GM12878 (cell line): ENCODE data around the gene ANKMY1. TPM values are rescaled to one million over a fixed set of nuclear protein-coding genes. Genes with fewer than 3 reads are reported as not detected.

Source experiments
- ATAC-seq: fragments of 200-7000 bp; cut with Tn5 transposase; 3 replicates; pipeline ENCODE4 v1.9.1; 2020; ENCODE audit warnings: mild to moderate bottlenecking, moderate library complexity
- BruUV-seq: library from RNA; stranded (reverse); fragments of 400-500 nt; replicated peaks from 2 replicates; lab custom pipeline; 2021; lab: Mats Ljungman, UMichigan
- CTCF ChIA-PET: fragments of 300-600 bp; sonication (Branson Sonifier 250); formaldehyde crosslinking; extraction: SDS; loops from one replicate; lab custom pipeline; 2021; ENCODE audit warnings: inconsistent platforms; lab: Yijun Ruan, JAX
- POLR2A ChIA-PET: fragments of 350-600 bp; formaldehyde crosslinking; extraction: SDS; loops from one replicate; lab custom pipeline; 2021; ENCODE audit warnings: inconsistent platforms; lab: Charles Lee
- RAD21 ChIA-PET: fragments of 300-600 bp; sonication (Branson Sonifier 250); formaldehyde crosslinking; loops from one replicate; lab custom pipeline; 2023; ENCODE audit warnings: antibody characterized with exemption; ENCODE audit not compliant: unreplicated experiment; lab: Charles Lee
- SMC1A ChIA-PET: fragments of 300-600 bp; sonication (Branson Sonifier 250); formaldehyde crosslinking; loops from one replicate; lab custom pipeline; 2023; ENCODE audit not compliant: unreplicated experiment, uncharacterized antibody; lab: Charles Lee
- DNase-seq: peaks from one replicate; pipeline ENCODE4 v3.0.0-alpha.2; 2011; ENCODE audit warnings: low read depth, low spot score
- FAIRE-seq: peaks from 3 replicates; lab custom pipeline; 2011; peaks lifted over from hg19 to GRCh38; lab: Jason Lieb, UNC
- H2AFZ ChIP-seq: 2 replicates; pipeline ENCODE4 v1.6.0; 2011; ENCODE audit warnings: low read depth, low read length, control low read depth; ENCODE audit not compliant: control insufficient read depth
- H3K27ac ChIP-seq: 2 replicates; pipeline ENCODE4 v1.5.1; 2011; ENCODE audit warnings: control low read depth; ENCODE audit not compliant: control insufficient read depth, insufficient read depth
- H3K27me3 ChIP-seq, 2 experiments: replicated peaks in 1 of 2; 2 replicates each; pipeline versions ENCODE4 v1.6.0 to v1.6.1; 2011; ENCODE audit warnings: low read length in 1 of 2; ENCODE audit not compliant: control insufficient read depth in 2 of 2, insufficient read depth in 2 of 2
- H3K36me3 ChIP-seq, 2 experiments: 2 replicates each; pipeline ENCODE4 v1.5.1; 2011; ENCODE audit warnings: low read length in 1 of 2; ENCODE audit not compliant: control insufficient read depth in 2 of 2, insufficient read depth in 2 of 2
- H3K4me1 ChIP-seq: 2 replicates; pipeline ENCODE4 v1.6.1; 2011; ENCODE audit warnings: mild to moderate bottlenecking, low read length, moderate library complexity, mixed read lengths; ENCODE audit not compliant: control insufficient read depth, insufficient read depth
- H3K4me2 ChIP-seq: 2 replicates; pipeline ENCODE4 v1.6.0; 2011; ENCODE audit warnings: control low read depth; ENCODE audit not compliant: control insufficient read depth, insufficient read depth
- H3K4me3 ChIP-seq: fragments of 200-600 bp; sonication (generic); 2 replicates; pipeline ENCODE4 v1.5.1; 2016
- H3K79me2 ChIP-seq: 2 replicates; pipeline ENCODE4 v1.6.0; 2011; ENCODE audit warnings: low read length; ENCODE audit not compliant: control insufficient read depth, insufficient read depth
- H3K9ac ChIP-seq: 2 replicates; pipeline ENCODE4 v1.8.0; 2011; ENCODE audit warnings: low read length, control low read depth, mixed read lengths; ENCODE audit not compliant: control insufficient read depth, insufficient read depth
- H3K9me3 ChIP-seq: replicated peaks from 3 replicates; pipeline ENCODE4 v1.5.1; 2011; ENCODE audit warnings: mild to moderate bottlenecking, low read length; ENCODE audit not compliant: control insufficient read depth, insufficient read depth
- H4K20me1 ChIP-seq: 2 replicates; pipeline ENCODE4 v1.6.0; 2011; ENCODE audit not compliant: control insufficient read depth, insufficient read depth
- PRDM15 ChIP-seq: fragments of 450-650 bp; formaldehyde crosslinking; IDR thresholded peaks from 2 replicates; pipeline ENCODE4 v1.4.0; 2020; ENCODE audit warnings: mild to moderate bottlenecking, moderate library complexity
- ZBTB11 ChIP-seq: fragments of 450-650 bp; formaldehyde crosslinking; IDR thresholded peaks from 2 replicates; pipeline ENCODE4 v1.5.0; 2022; ENCODE audit warnings: mild to moderate bottlenecking, missing genetic modification characterization
- WGBS: methylation state at CpG from one replicate; pipeline ENCODE4 v1.1.6; 2016; ENCODE audit warnings: low lambda C conversion rate; ENCODE audit not compliant: insufficient replicate concordance, insufficient coverage; ENCODE audit errors: missing lambda C conversion rate; 5-methylcytosine and 5-hydroxymethylcytosine counted together
- in situ Hi-C: fragments of 300-500 bp; cut with MboI; formaldehyde crosslinking; loops from 9 replicates; pipeline ENCODE4 v1.14.3; 2018; ENCODE audit warnings: mixed read lengths
- intact Hi-C: fragments of 100-400 bp; cut with micrococcal nuclease; formaldehyde crosslinking; loops from one replicate; pipeline ENCODE4 v1.14.2; 2022; ENCODE audit not compliant: unreplicated experiment
- polyA plus RNA-seq, 11 experiments: library from polyadenylated mRNA; depleted of rRNA in 4 of 11; unstranded in 6 of 11; stranded (reverse) in 5 of 11; fragments of >200 nt; fragmentation: Nextera tagmentation in 4 of 11; fragmentation: Illumina TruSeq in 1 of 11; extraction: Ambion mirVana in 4 of 11; extraction: Trizol in 1 of 11; gene quantifications; 1 replicate in 1 of 11; 2 replicates in 10 of 11; pipeline versions ENCODE4 v1.2.1 to v1.2.3, GENCODE V29; 2011 to 2016; ENCODE audit warnings: inconsistent platforms in 2 of 11, missing spikeins in 2 of 11, low read depth in 1 of 11
- total RNA-seq, 4 experiments: library from RNA; depleted of rRNA in 3 of 4; stranded (reverse); fragments of >200 nt in 3 of 4; fragmentation: Illumina TruSeq in 1 of 4; extraction: Trizol in 1 of 4; gene quantifications; 2 replicates each; pipeline versions ENCODE4 v1.2.1 to v1.2.3, GENCODE V29; 2013 to 2021

Gene ANKMY1
- total and polyA plus RNA-seq, 10 of the 15 experiments (the other 5 are each of a cell fraction or from before 2014, with no cell fraction given): 1.1 to 15.3 (median 11.1) TPM

GRCh38 chr2:240519396-240520129, 38.2 kb downstream of the ANKMY1 start:
- no peak for FAIRE-seq

More at GRCh38 chr2:240519396-240520129, 38.2 kb downstream of the ANKMY1 start:
- Histone ChIP-seq H4K20me1 (no peaks in the 10 kb centered on the region), H3K4me3 (no peak overlapping the region), H3K9me3 (no peaks in the 10 kb centered on the region; the same call in 2 of the 3 replicates), H3K36me3 (no peaks in the 10 kb centered on the region), H3K9ac (no peak overlapping the region), H2AFZ (no peak overlapping the region), H3K27me3 (no peaks in the 10 kb centered on the region), H3K4me2 (no peak overlapping the region), H3K79me2 (no peaks in the 10 kb centered on the region), H3K4me1 (peaks cover 4% of the 10 kb centered on the region), H3K27ac (no peak overlapping the region)
- 82% methylated on average over 25 of the region's 25 CpGs for WGBS
- TF ChIP-seq PRDM15 (CRISPR knock-in tag) (no peak), ZBTB11 (CRISPR knock-in tag) (no peak)
- DNase-seq: no peak
- no TSS peak for BruUV-seq
- CTCF ChIA-PET: no interaction called here
- intact Hi-C loops (loop anchor here (10.0 kb wide), 2 partner anchors 185 to 215 kb away; no protein-coding TSS in a partner anchor), in situ Hi-C loops (loop anchor here (25.0 kb wide), 1 partner anchor 318 kb away; no protein-coding TSS in a partner anchor)
- ATAC-seq: no peak
- SMC1A ChIA-PET: no interaction called here
- POLR2A ChIA-PET: no interaction called here
- RAD21 ChIA-PET: no interaction called here
